Mononuclear cell (primary cell): ENCODE data around the gene DNAJC21. TPM values are rescaled to one million over a fixed set of nuclear protein-coding genes. Genes with fewer than 3 reads are reported as not detected.
"Not testable (repeated sequence)": the region's sequence is repeated elsewhere in the genome, so short reads cannot be mapped to it uniquely, and the experiment has no call there.

Experiments
- H3K27me3 ChIP-seq: 2 replicates; pipeline ENCODE4 v1.6.0; 2011; ENCODE audit warnings: low read length, control low read depth; ENCODE audit not compliant: insufficient read depth
- H3K4me1 ChIP-seq: 2 replicates; pipeline ENCODE4 v1.5.1; 2011; ENCODE audit warnings: mild to moderate bottlenecking, low read length, control low read depth; ENCODE audit not compliant: insufficient read depth
- H3K4me3 ChIP-seq: 2 replicates; pipeline ENCODE4 v1.5.1; 2011; ENCODE audit warnings: mild to moderate bottlenecking, low read length, moderate library complexity
- H3K9me3 ChIP-seq: 2 replicates; pipeline ENCODE4 v1.5.1; 2011; ENCODE audit warnings: low read depth, mild to moderate bottlenecking, control low read depth, low read length
- total RNA-seq: library from RNA; depleted of rRNA; stranded (reverse); fragments of >200 nt; gene quantifications from one replicate; pipeline ENCODE4 v1.2.3, GENCODE V29; 2012

Gene DNAJC21
- total RNA-seq, 1 donor: 30.4 TPM

GRCh38 chr5:34932947-34933346 lies 3.6 kb downstream of the DNAJC21 start:
- Histone ChIP-seq H3K27me3 (no peaks in the 10 kb centered on the region), H3K9me3 (no peaks in the 10 kb centered on the region), H3K4me1 (peaks cover 26% of the 10 kb centered on the region), H3K4me3 (no peak overlapping the region)

GRCh38 chr5:34941936-34942335 lies 12.6 kb downstream of the DNAJC21 start:
- no peak overlapping the region for H3K4me3 ChIP-seq
- H3K27me3 ChIP-seq: no peaks in the 10 kb centered on the region
- no peaks in the 10 kb centered on the region for H3K4me1 ChIP-seq
- no peaks in the 10 kb centered on the region for H3K9me3 ChIP-seq

- H3K4me1 ChIP-seq: no peaks in the 10 kb centered on the region
- no peak overlapping the region for H3K4me3 ChIP-seq
- H3K9me3 ChIP-seq: no peaks in the 10 kb centered on the region
- H3K27me3 ChIP-seq: no peaks in the 10 kb centered on the region
Observed at GRCh38 chr5:34944044-34944443, 14.7 kb downstream of the DNAJC21 start.

- no peaks in the 10 kb centered on the region for H3K27me3 ChIP-seq
- H3K9me3 ChIP-seq: no peaks in the 10 kb centered on the region
- no peak overlapping the region for H3K4me3 ChIP-seq
- H3K4me1 ChIP-seq: no peaks in the 10 kb centered on the region
Observed at GRCh38 chr5:34944460-34945047, 15.2 kb downstream of the DNAJC21 start.

GRCh38 chr5:34957321-34957720 lies 28.0 kb downstream of the DNAJC21 start:
- no peaks in the 10 kb centered on the region for H3K27me3 ChIP-seq
- H3K4me1 ChIP-seq: no peaks in the 10 kb centered on the region
- no peaks in the 10 kb centered on the region for H3K9me3 ChIP-seq
- no peak overlapping the region for H3K4me3 ChIP-seq

GRCh38 chr5:34957857-34958690 lies 28.7 kb downstream of the DNAJC21 start:
- H3K27me3 ChIP-seq: no peaks in the 10 kb centered on the region
- no peak overlapping the region for H3K4me3 ChIP-seq
- no peaks in the 10 kb centered on the region for H3K9me3 ChIP-seq
- no peaks in the 10 kb centered on the region for H3K4me1 ChIP-seq

GRCh38 chr5:34959323-34959722 lies 30.0 kb downstream of the DNAJC21 start:
- H3K4me3 ChIP-seq: no peak overlapping the region
- H3K9me3 ChIP-seq: no peaks in the 10 kb centered on the region
- H3K4me1 ChIP-seq: no peaks in the 10 kb centered on the region
- H3K27me3 ChIP-seq: no peaks in the 10 kb centered on the region

GRCh38 chr5:34967540-34967939 lies 38.2 kb downstream of the DNAJC21 start:
- H3K4me3 ChIP-seq: no peak overlapping the region
- no peaks in the 10 kb centered on the region for H3K4me1 ChIP-seq
- H3K9me3 ChIP-seq: peaks cover 6% of the 10 kb centered on the region
- H3K27me3 ChIP-seq: no peaks in the 10 kb centered on the region

GRCh38 chr5:34968258-34968657 lies 38.9 kb downstream of the DNAJC21 start:
- H3K4me1 ChIP-seq: no peaks in the 10 kb centered on the region
- no peaks in the 10 kb centered on the region for H3K27me3 ChIP-seq
- H3K4me3 ChIP-seq: no peak overlapping the region
- H3K9me3 ChIP-seq: peaks cover 6% of the 10 kb centered on the region

GRCh38 chr5:34970552-34970951 lies 41.2 kb downstream of the DNAJC21 start:
- H3K4me3 ChIP-seq: no peak overlapping the region
- H3K27me3 ChIP-seq: no peaks in the 10 kb centered on the region
- peaks cover 5% of the 10 kb centered on the region for H3K9me3 ChIP-seq
- H3K4me1 ChIP-seq: no peaks in the 10 kb centered on the region

GRCh38 chr5:34971655-34972054 lies 42.3 kb downstream of the DNAJC21 start:
- H3K4me3 ChIP-seq, H3K9me3 ChIP-seq, H3K4me1 ChIP-seq, H3K27me3 ChIP-seq: not testable (repeated sequence)

- H3K4me3 ChIP-seq: no peak overlapping the region
- H3K27me3 ChIP-seq: peaks cover 2% of the 10 kb centered on the region
Observed at GRCh38 chr5:34976347-34976746, 47.0 kb downstream of the DNAJC21 start.

GRCh38 chr5:34977934-34978613 lies 48.7 kb downstream of the DNAJC21 start:
- no peak overlapping the region for H3K4me3 ChIP-seq
- no peaks in the 10 kb centered on the region for H3K9me3 ChIP-seq
- H3K27me3 ChIP-seq: peaks cover 2% of the 10 kb centered on the region
- no peaks in the 10 kb centered on the region for H3K4me1 ChIP-seq

More at GRCh38 chr5:34976347-34976746, 47.0 kb downstream of the DNAJC21 start:
- H3K9me3 ChIP-seq: no peaks in the 10 kb centered on the region
- no peaks in the 10 kb centered on the region for H3K4me1 ChIP-seq

- no peak overlapping the region for H3K4me3 ChIP-seq
- no peaks in the 10 kb centered on the region for H3K9me3 ChIP-seq
- H3K27me3 ChIP-seq: peaks cover 2% of the 10 kb centered on the region
- no peaks in the 10 kb centered on the region for H3K4me1 ChIP-seq
Observed at GRCh38 chr5:34978681-34979080, 49.3 kb downstream of the DNAJC21 start.

- H3K4me3 ChIP-seq: no peak overlapping the region
- H3K4me1 ChIP-seq: no peaks in the 10 kb centered on the region
- H3K9me3 ChIP-seq: no peaks in the 10 kb centered on the region
- no peaks in the 10 kb centered on the region for H3K27me3 ChIP-seq
Observed at GRCh38 chr5:34982823-34983222, 53.5 kb downstream of the DNAJC21 start.
